ENCODE results near the gene TEN1.

Gene TEN1

GRCh38 chr17:76025294-76025693 is 46.3 kb downstream of the TEN1 start:
- H3K4me1 ChIP-seq (ENCODE audit: control insufficient read depth, insufficient read depth, low read length), result peaks cover 3% of the 10 kb centered on the region
- H3K27ac ChIP-seq (ENCODE audit: low read depth, low read length), result no peak overlapping the region

GRCh38 chr17:76026714-76027158 is 47.7 kb downstream of the TEN1 start:
- Histone ChIP-seq H3K4me1 (ENCODE audit: control insufficient read depth, insufficient read depth, low read length) (peaks cover 3% of the 10 kb centered on the region), H3K27ac (ENCODE audit: low read depth, low read length) (peak overlapping the region; percentile 51), H3K27me3 (ENCODE audit: control insufficient read depth, insufficient read depth, low read length) (no peaks in the 10 kb centered on the region), H3K9ac (ENCODE audit: low read length) (no peak overlapping the region), H3K36me3 (ENCODE audit: control insufficient read depth, insufficient read depth, low read length) (no peaks in the 10 kb centered on the region), H3K4me3 (ENCODE audit: low read length) (peak overlapping the region; percentile 44)

More at GRCh38 chr17:76025294-76025693, 46.3 kb downstream of the TEN1 start:
- Histone ChIP-seq H3K27me3 (ENCODE audit: control insufficient read depth, insufficient read depth, low read length) (no peaks in the 10 kb centered on the region), H3K4me3 (ENCODE audit: low read length) (no peak overlapping the region), H3K36me3 (ENCODE audit: control insufficient read depth, insufficient read depth, low read length) (no peaks in the 10 kb centered on the region), H3K9ac (ENCODE audit: low read length) (no peak overlapping the region)

GRCh38 chr17:76027159-76027839 is 48.3 kb downstream of the TEN1 start, which contains the start of gene EVPL:
EVPL (minus strand) TSS chr17:76027306; CDS start chr17:76027198, 108 bp downstream.
- H3K27ac ChIP-seq (ENCODE audit: low read depth, low read length), result peak within 1 kb of the TSS; percentile 51
- no peak within 1 kb of the TSS for H3K9ac ChIP-seq (ENCODE audit: low read length)
- peaks cover 3% of the 10 kb centered on the region for H3K4me1 ChIP-seq (ENCODE audit: control insufficient read depth, insufficient read depth, low read length)
- peak within 1 kb of the TSS; percentile 44 for H3K4me3 ChIP-seq (ENCODE audit: low read length)
- H3K36me3 ChIP-seq (ENCODE audit: control insufficient read depth, insufficient read depth, low read length), result no peaks in the 10 kb centered on the region
- no peaks in the 10 kb centered on the region for H3K27me3 ChIP-seq (ENCODE audit: control insufficient read depth, insufficient read depth, low read length)

- H3K27ac ChIP-seq (ENCODE audit: low read depth, low read length), result peak overlapping the region; percentile 18
- peaks cover 30% of the 10 kb centered on the region for H3K4me1 ChIP-seq (ENCODE audit: control insufficient read depth, insufficient read depth, low read length)
Measured at GRCh38 chr17:76032073-76032779, 53.2 kb downstream of the TEN1 start.

GRCh38 chr17:76032780-76033108 is 53.7 kb downstream of the TEN1 start:
- Histone ChIP-seq H3K36me3 (ENCODE audit: control insufficient read depth, insufficient read depth, low read length) (no peaks in the 10 kb centered on the region), H3K27ac (ENCODE audit: low read depth, low read length) (peak overlapping the region; percentile 90), H3K9ac (ENCODE audit: low read length) (no peak overlapping the region), H3K4me3 (ENCODE audit: low read length) (no peak overlapping the region), H3K27me3 (ENCODE audit: control insufficient read depth, insufficient read depth, low read length) (no peaks in the 10 kb centered on the region), H3K4me1 (ENCODE audit: control insufficient read depth, insufficient read depth, low read length) (peaks cover 34% of the 10 kb centered on the region)

More at GRCh38 chr17:76032073-76032779, 53.2 kb downstream of the TEN1 start:
- H3K4me3 ChIP-seq (ENCODE audit: low read length), result no peak overlapping the region
- no peaks in the 10 kb centered on the region for H3K36me3 ChIP-seq (ENCODE audit: control insufficient read depth, insufficient read depth, low read length)
- H3K9ac ChIP-seq (ENCODE audit: low read length), result no peak overlapping the region
- no peaks in the 10 kb centered on the region for H3K27me3 ChIP-seq (ENCODE audit: control insufficient read depth, insufficient read depth, low read length)

GRCh38 chr17:76033139-76033538 is 54.1 kb downstream of the TEN1 start:
- Histone ChIP-seq H3K27ac (ENCODE audit: low read depth, low read length) (peak overlapping the region; percentile 90), H3K27me3 (ENCODE audit: control insufficient read depth, insufficient read depth, low read length) (no peaks in the 10 kb centered on the region), H3K4me1 (ENCODE audit: control insufficient read depth, insufficient read depth, low read length) (peaks cover 37% of the 10 kb centered on the region), H3K4me3 (ENCODE audit: low read length) (no peak overlapping the region), H3K36me3 (ENCODE audit: control insufficient read depth, insufficient read depth, low read length) (no peaks in the 10 kb centered on the region), H3K9ac (ENCODE audit: low read length) (no peak overlapping the region)

- peak overlapping the region; percentile 90 for H3K27ac ChIP-seq (ENCODE audit: low read depth, low read length)
- peaks cover 49% of the 10 kb centered on the region for H3K4me1 ChIP-seq (ENCODE audit: control insufficient read depth, insufficient read depth, low read length)
- no peak overlapping the region for H3K4me3 ChIP-seq (ENCODE audit: low read length)
- H3K36me3 ChIP-seq (ENCODE audit: control insufficient read depth, insufficient read depth, low read length), result peaks cover 9% of the 10 kb centered on the region
- H3K27me3 ChIP-seq (ENCODE audit: control insufficient read depth, insufficient read depth, low read length), result no peaks in the 10 kb centered on the region
- H3K9ac ChIP-seq (ENCODE audit: low read length), result no peak overlapping the region
Measured at GRCh38 chr17:76034428-76035350, 55.6 kb downstream of the TEN1 start.

GRCh38 chr17:76036497-76037261 is 57.6 kb downstream of the TEN1 start:
- Histone ChIP-seq H3K27ac (ENCODE audit: low read depth, low read length) (peak overlapping the region; percentile 95), H3K4me1 (ENCODE audit: control insufficient read depth, insufficient read depth, low read length) (peaks cover 60% of the 10 kb centered on the region), H3K27me3 (ENCODE audit: control insufficient read depth, insufficient read depth, low read length) (no peaks in the 10 kb centered on the region), H3K9ac (ENCODE audit: low read length) (no peak overlapping the region), H3K4me3 (ENCODE audit: low read length) (peak overlapping the region; percentile 11), H3K36me3 (ENCODE audit: control insufficient read depth, insufficient read depth, low read length) (peaks cover 23% of the 10 kb centered on the region)

GRCh38 chr17:76038050-76038449 is 59.0 kb downstream of the TEN1 start:
- Histone ChIP-seq H3K36me3 (ENCODE audit: control insufficient read depth, insufficient read depth, low read length) (peaks cover 25% of the 10 kb centered on the region), H3K4me1 (ENCODE audit: control insufficient read depth, insufficient read depth, low read length) (peaks cover 60% of the 10 kb centered on the region), H3K27ac (ENCODE audit: low read depth, low read length) (peak overlapping the region; percentile 95)

GRCh38 chr17:76039121-76039520 is 60.1 kb downstream of the TEN1 start:
- Histone ChIP-seq H3K27me3 (ENCODE audit: control insufficient read depth, insufficient read depth, low read length) (no peaks in the 10 kb centered on the region), H3K4me3 (ENCODE audit: low read length) (no peak overlapping the region), H3K36me3 (ENCODE audit: control insufficient read depth, insufficient read depth, low read length) (peaks cover 28% of the 10 kb centered on the region), H3K9ac (ENCODE audit: low read length) (no peak overlapping the region), H3K4me1 (ENCODE audit: control insufficient read depth, insufficient read depth, low read length) (peaks cover 49% of the 10 kb centered on the region), H3K27ac (ENCODE audit: low read depth, low read length) (peak overlapping the region; percentile 95)

More at GRCh38 chr17:76038050-76038449, 59.0 kb downstream of the TEN1 start:
- H3K4me3 ChIP-seq (ENCODE audit: low read length), result no peak overlapping the region
- H3K9ac ChIP-seq (ENCODE audit: low read length), result no peak overlapping the region
- H3K27me3 ChIP-seq (ENCODE audit: control insufficient read depth, insufficient read depth, low read length), result no peaks in the 10 kb centered on the region

- no peak overlapping the region for H3K9ac ChIP-seq (ENCODE audit: low read length)
- peak overlapping the region; percentile 95 for H3K27ac ChIP-seq (ENCODE audit: low read depth, low read length)
- H3K4me3 ChIP-seq (ENCODE audit: low read length), result no peak overlapping the region
- H3K4me1 ChIP-seq (ENCODE audit: control insufficient read depth, insufficient read depth, low read length), result peaks cover 37% of the 10 kb centered on the region
- H3K27me3 ChIP-seq (ENCODE audit: control insufficient read depth, insufficient read depth, low read length), result no peaks in the 10 kb centered on the region
- H3K36me3 ChIP-seq (ENCODE audit: control insufficient read depth, insufficient read depth, low read length), result peaks cover 39% of the 10 kb centered on the region
Measured at GRCh38 chr17:76040376-76040775, 61.3 kb downstream of the TEN1 start.

All from rectal smooth muscle tissue (tissue), 1 donor.